H9 (cell line): ENCODE results near the gene PRPF19. TPM values are rescaled to one million over a fixed set of nuclear protein-coding genes. Genes with fewer than 3 reads are reported as not detected.

Source experiments
- DNase-seq: peaks from one replicate; pipeline ENCODE4 v3.0.0-alpha.2; 2017
- H2AFZ ChIP-seq: one replicate; pipeline ENCODE4 v1.6.1; 2013; ENCODE audit warnings: mild to moderate bottlenecking, low read length, control low read depth, moderate library complexity
- H2AK5ac ChIP-seq: 2 replicates; pipeline ENCODE4 v1.6.1; 2013; ENCODE audit warnings: low read length, control low read depth, mixed read lengths; ENCODE audit not compliant: insufficient read length
- H2BK120ac ChIP-seq: one replicate; pipeline ENCODE4 v1.6.1; 2013; ENCODE audit warnings: low read depth, mild to moderate bottlenecking, low read length, control low read depth, inconsistent platforms; ENCODE audit not compliant: poor library complexity, severe bottlenecking
- H2BK12ac ChIP-seq: 2 replicates; pipeline ENCODE4 v1.6.1; 2013; ENCODE audit warnings: low read length, control low read depth, mixed read lengths, low read depth; ENCODE audit not compliant: insufficient read length
- H2BK15ac ChIP-seq: 2 replicates; pipeline ENCODE4 v1.6.1; 2013; ENCODE audit warnings: low read depth, low read length, control low read depth
- H2BK20ac ChIP-seq: one replicate; pipeline ENCODE4 v1.6.1; 2013; ENCODE audit warnings: low read depth, mild to moderate bottlenecking, low read length, control low read depth, inconsistent platforms; ENCODE audit not compliant: poor library complexity, severe bottlenecking
- H2BK5ac ChIP-seq: 2 replicates; pipeline ENCODE4 v1.6.1; 2013; ENCODE audit warnings: low read length, control low read depth, mixed read lengths; ENCODE audit not compliant: insufficient read length
- H3K14ac ChIP-seq: 2 replicates; pipeline ENCODE4 v1.6.1; 2013; ENCODE audit warnings: low read length, control low read depth; ENCODE audit not compliant: insufficient read depth
- H3K18ac ChIP-seq: 2 replicates; pipeline ENCODE4 v1.6.1; 2013; ENCODE audit warnings: low read depth, mild to moderate bottlenecking, mixed read lengths, low read length, control low read depth; ENCODE audit not compliant: insufficient read length
- H3K23ac ChIP-seq: 2 replicates; pipeline ENCODE4 v1.6.1; 2013; ENCODE audit warnings: low read length, control low read depth, mixed read lengths, low read depth; ENCODE audit not compliant: insufficient read length
- H3K23me2 ChIP-seq: 2 replicates; pipeline ENCODE4 v1.6.1; 2013; ENCODE audit warnings: low read depth, mild to moderate bottlenecking, mixed read lengths, low read length, control low read depth; ENCODE audit not compliant: insufficient read length, poor library complexity, severe bottlenecking
- H3K27ac ChIP-seq: 2 replicates; pipeline ENCODE4 v1.5.1; 2013; ENCODE audit warnings: low read length, control low read depth, mixed read lengths, low read depth; ENCODE audit not compliant: insufficient read length
- H3K27me3 ChIP-seq: 2 replicates; pipeline ENCODE4 v1.6.1; 2013; ENCODE audit warnings: low read length, control low read depth, inconsistent platforms; ENCODE audit not compliant: insufficient read depth
- H3K4ac ChIP-seq: 2 replicates; pipeline ENCODE4 v1.6.1; 2013; ENCODE audit warnings: low read depth, mild to moderate bottlenecking, control low read depth, inconsistent platforms, low read length, moderate library complexity
- H3K4me1 ChIP-seq: 2 replicates; pipeline ENCODE4 v1.6.1; 2013; ENCODE audit warnings: low read length, control low read depth, inconsistent platforms; ENCODE audit not compliant: insufficient read depth
- H3K4me2 ChIP-seq: 2 replicates; pipeline ENCODE4 v1.6.1; 2013; ENCODE audit warnings: low read length, control low read depth, mixed read lengths; ENCODE audit not compliant: insufficient read length, insufficient read depth
- H3K56ac ChIP-seq: 2 replicates; pipeline ENCODE4 v1.6.1; 2013; ENCODE audit warnings: low read depth, mild to moderate bottlenecking, mixed read lengths, low read length, control low read depth; ENCODE audit not compliant: insufficient read length
- H3K79me1 ChIP-seq: 2 replicates; pipeline ENCODE4 v1.6.1; 2013; ENCODE audit warnings: low read depth, mild to moderate bottlenecking, moderate library complexity, low read length, control low read depth, inconsistent platforms; ENCODE audit not compliant: insufficient read depth, poor library complexity, severe bottlenecking
- H3K79me2 ChIP-seq: 2 replicates; pipeline ENCODE4 v1.6.1; 2013; ENCODE audit warnings: low read length, control low read depth, inconsistent platforms; ENCODE audit not compliant: insufficient read depth
- H3K9ac ChIP-seq: 2 replicates; pipeline ENCODE4 v1.6.1; 2013; ENCODE audit warnings: low read length, control low read depth, mixed read lengths; ENCODE audit not compliant: insufficient read length; ENCODE audit errors: extremely low read depth
- H3K9me3 ChIP-seq: one replicate; pipeline ENCODE4 v1.6.1; 2013; ENCODE audit warnings: low read depth, low read length, inconsistent platforms; ENCODE audit not compliant: control insufficient read depth
- H3T11ph ChIP-seq: one replicate; pipeline ENCODE4 v1.6.1; 2013; ENCODE audit warnings: mild to moderate bottlenecking, low read length, control low read depth, inconsistent platforms
- H4K20me1 ChIP-seq: one replicate; pipeline ENCODE4 v1.6.1; 2013; ENCODE audit not compliant: control insufficient read depth, insufficient read length, insufficient read depth
- H4K5ac ChIP-seq: 2 replicates; pipeline ENCODE4 v1.6.1; 2013; ENCODE audit warnings: low read depth, mild to moderate bottlenecking, mixed read lengths, low read length, control low read depth; ENCODE audit not compliant: insufficient read length
- H4K8ac ChIP-seq: replicated peaks from 2 replicates; pipeline ENCODE4 v1.6.1; 2013; ENCODE audit warnings: low read length, control low read depth, mixed read lengths, low read depth; ENCODE audit not compliant: insufficient read length
- H4K91ac ChIP-seq: 2 replicates; pipeline ENCODE4 v1.6.1; 2013; ENCODE audit warnings: low read depth, mild to moderate bottlenecking, moderate library complexity, mixed read lengths, low read length, control low read depth; ENCODE audit not compliant: insufficient read length
- H3K27ac Mint-ChIP-seq, 3 experiments: 2 replicates in 2 of 3; 3 replicates in 1 of 3; pipeline ENCODE4 v1.8.0; 2020 to 2021; ENCODE audit warnings: mixed read lengths in 3 of 3, mild to moderate bottlenecking in 1 of 3, moderate library complexity in 1 of 3
- H3K27me3 Mint-ChIP-seq: 2 replicates; pipeline ENCODE4 v1.8.0; 2021; ENCODE audit warnings: low read depth, mild to moderate bottlenecking, moderate library complexity, mixed read lengths
- H3K36me3 Mint-ChIP-seq, 3 experiments: 2 replicates in 2 of 3; 3 replicates in 1 of 3; pipeline ENCODE4 v1.8.0; 2020 to 2021; ENCODE audit warnings: low read depth in 3 of 3, mixed read lengths in 3 of 3; ENCODE audit not compliant: insufficient read depth in 1 of 3
- H3K4me1 Mint-ChIP-seq, 2 experiments: 2 replicates each; pipeline ENCODE4 v1.8.0; 2020; ENCODE audit warnings: mixed read lengths in 2 of 2
- H3K4me3 Mint-ChIP-seq, 2 experiments: 2 replicates in 1 of 2; 3 replicates in 1 of 2; pipeline ENCODE4 v1.8.0; 2020 to 2021; ENCODE audit warnings: mild to moderate bottlenecking in 2 of 2, mixed read lengths in 2 of 2, moderate library complexity in 1 of 2
- H3K9me3 Mint-ChIP-seq, 2 experiments: 2 replicates in 1 of 2; 3 replicates in 1 of 2; pipeline ENCODE4 v1.8.0; 2020; ENCODE audit warnings: mild to moderate bottlenecking in 2 of 2, mixed read lengths in 2 of 2, moderate library complexity in 1 of 2
- WGBS: extraction: QIAGEN DNeasy Blood & Tissue Kit; methylation state at CpG from one replicate; pipeline ENCODE4 v1.1.7; 2013; ENCODE audit warnings: missing lambda C conversion rate, low lambda C conversion rate, mixed read lengths; ENCODE audit not compliant: insufficient read length; ENCODE audit errors: extremely low coverage; 5-methylcytosine and 5-hydroxymethylcytosine counted together
- total RNA-seq: library from RNA; stranded (reverse); gene quantifications from 2 replicates; pipeline ENCODE4 v1.2.1, GENCODE V29; 2021
- TF ChIP-seq, protein P1 (sequence below): fragments of 200-600 bp; sonication (generic); conservative IDR thresholded peaks from 3 replicates; pipeline ENCODE4 v1.8.0; 2021; ENCODE audit warnings: antibody characterized with exemption, mild to moderate bottlenecking

Gene PRPF19
- total RNA-seq, 1 experiment from 2014 or later, result 130 TPM

DNA sequence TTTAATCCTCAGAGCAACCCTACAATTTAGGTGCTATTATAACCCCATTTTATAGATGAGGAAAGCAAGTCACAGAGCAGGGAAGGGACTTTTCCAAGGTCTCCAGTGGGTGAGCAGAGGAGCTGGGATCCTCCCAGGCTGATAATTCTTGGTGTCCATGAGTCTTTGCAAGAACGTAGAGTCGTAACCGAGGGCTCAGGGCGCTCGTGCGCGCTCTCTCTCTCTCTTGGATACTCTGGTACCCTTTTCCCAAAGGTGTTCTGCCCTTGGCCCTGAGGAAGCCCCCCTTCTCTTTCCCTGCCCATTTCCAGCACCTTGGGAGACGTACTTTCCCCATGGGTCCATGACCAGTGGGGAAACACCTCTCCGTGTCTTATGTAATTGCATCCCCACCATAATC is 44.2 kb downstream of the PRPF19 start:
- Histone ChIP-seq H3K56ac (no peak overlapping the region), H3K18ac (no peak overlapping the region)
- WGBS, result no CpG with 5 or more reads among the region's 9 CpGs

More for the DNA sequence above, 44.2 kb downstream of the PRPF19 start:
- Histone ChIP-seq H2BK12ac (no peak overlapping the region), H2BK20ac (no peak overlapping the region), H2BK5ac (no peak overlapping the region), H3K79me2 (no peaks in the 10 kb centered on the region), H4K8ac (no peak overlapping the region), H3K14ac (no peak overlapping the region), H3K79me1 (no peaks in the 10 kb centered on the region), H3K4ac (no peak overlapping the region), H3K9me3 (no peaks in the 10 kb centered on the region), H3K23me2 (no peaks in the 10 kb centered on the region), H4K5ac (no peak overlapping the region), H2BK120ac (no peak overlapping the region), H4K91ac (no peak overlapping the region), H3K4me2 (no peak overlapping the region), H3K9ac (no peak overlapping the region), H2AFZ (no peak overlapping the region), H2AK5ac (no peak overlapping the region), H3K4me1 (no peaks in the 10 kb centered on the region; the same call in 1 of the 2 replicates), H3K27ac (no peak overlapping the region), H2BK15ac (no peak overlapping the region), H3K23ac (no peak overlapping the region), H3T11ph (no peak overlapping the region), H4K20me1 (no peaks in the 10 kb centered on the region), H3K27me3 (no peaks in the 10 kb centered on the region)
- DNase-seq, result no peak
- no peak overlapping the region; a peak in 1 of 7 replicates for H3K27ac Mint-ChIP-seq
- H3K4me3 Mint-ChIP-seq, result no peak overlapping the region
- H3K4me1 Mint-ChIP-seq, result peaks cover 0 to 2% of the 10 kb centered on the region in 2 experiments; a peak in 2 of 4 replicates
- no peaks in the 10 kb centered on the region; a peak in 1 of 7 replicates for H3K36me3 Mint-ChIP-seq
- peaks cover 0 to 2% of the 10 kb centered on the region in 2 experiments; a peak in 1 of 5 replicates for H3K9me3 Mint-ChIP-seq
- TF ChIP-seq, protein P1, sequence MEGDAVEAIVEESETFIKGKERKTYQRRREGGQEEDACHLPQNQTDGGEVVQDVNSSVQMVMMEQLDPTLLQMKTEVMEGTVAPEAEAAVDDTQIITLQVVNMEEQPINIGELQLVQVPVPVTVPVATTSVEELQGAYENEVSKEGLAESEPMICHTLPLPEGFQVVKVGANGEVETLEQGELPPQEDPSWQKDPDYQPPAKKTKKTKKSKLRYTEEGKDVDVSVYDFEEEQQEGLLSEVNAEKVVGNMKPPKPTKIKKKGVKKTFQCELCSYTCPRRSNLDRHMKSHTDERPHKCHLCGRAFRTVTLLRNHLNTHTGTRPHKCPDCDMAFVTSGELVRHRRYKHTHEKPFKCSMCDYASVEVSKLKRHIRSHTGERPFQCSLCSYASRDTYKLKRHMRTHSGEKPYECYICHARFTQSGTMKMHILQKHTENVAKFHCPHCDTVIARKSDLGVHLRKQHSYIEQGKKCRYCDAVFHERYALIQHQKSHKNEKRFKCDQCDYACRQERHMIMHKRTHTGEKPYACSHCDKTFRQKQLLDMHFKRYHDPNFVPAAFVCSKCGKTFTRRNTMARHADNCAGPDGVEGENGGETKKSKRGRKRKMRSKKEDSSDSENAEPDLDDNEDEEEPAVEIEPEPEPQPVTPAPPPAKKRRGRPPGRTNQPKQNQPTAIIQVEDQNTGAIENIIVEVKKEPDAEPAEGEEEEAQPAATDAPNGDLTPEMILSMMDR, result no peak
- H3K27me3 Mint-ChIP-seq, result peaks cover 2% of the 10 kb centered on the region
